Measurements from ENCODE around the gene TNFAIP8. TPM values are rescaled to one million over a fixed set of nuclear protein-coding genes. Genes with fewer than 3 reads are reported as not detected.

The TNFAIP8 gene
- total and polyA plus RNA-seq, 9 of the 15 experiments (the other 6 are each of a cell fraction or from before 2014, with no cell fraction given), result 29.9 to 52.2 (median 44.8) TPM

DNA sequence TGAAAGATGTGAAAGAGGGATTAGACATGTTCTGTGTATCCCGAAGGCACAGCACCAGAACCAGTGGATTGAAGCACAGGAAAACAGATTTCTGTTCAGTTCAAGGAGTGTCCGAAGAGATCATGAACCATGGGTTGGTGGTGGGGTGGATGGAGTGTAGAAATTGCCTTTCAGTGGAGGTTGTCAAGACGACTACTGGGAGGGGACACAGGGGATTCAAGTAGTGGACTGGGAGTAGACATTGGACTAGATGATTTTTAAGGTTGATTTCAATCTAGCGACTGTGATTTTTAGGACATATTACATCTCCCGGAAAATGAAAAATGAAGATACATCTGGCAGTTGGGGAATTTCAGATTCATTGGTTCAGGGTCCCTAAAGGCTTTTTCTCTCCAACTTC lies 35.9 kb upstream of the TNFAIP8 start (continued):
- TF ChIP-seq CHD4 (IDR thresholded peaks at IDR 0.05; ENCODE audit: insufficient read depth, insufficient replicate concordance, low read depth, low read length, poor library complexity, severe bottlenecking) (no peak), IRF2 (CRISPR knock-in tag; IDR thresholded peaks at IDR 0.05) (no peak), MTA2 (IDR thresholded peaks at IDR 0.05; ENCODE audit: low read depth) (no peak), HIVEP1 (CRISPR knock-in tag; IDR thresholded peaks at IDR 0.05) (no peak), BMI1 (IDR thresholded peaks at IDR 0.05; ENCODE audit: low read length) (no peak), ZNF384 (IDR thresholded peaks at IDR 0.05; ENCODE audit: low read depth, low read length) (no peak), SRSF7 (optimal IDR thresholded peaks at IDR 0.05; ENCODE audit: low read depth, low read length) (no peak), RHOXF2B (CRISPR knock-in tag; conservative IDR thresholded peaks at IDR 0.05) (no peak), NBN (IDR thresholded peaks at IDR 0.05; ENCODE audit: low read depth) (no peak), KDM1A (IDR thresholded peaks at IDR 0.05) (peak in 1 of 2 experiments; percentile 39; a peak in 1 of 4 replicates)
- TF ChIP-seq, protein P1, sequence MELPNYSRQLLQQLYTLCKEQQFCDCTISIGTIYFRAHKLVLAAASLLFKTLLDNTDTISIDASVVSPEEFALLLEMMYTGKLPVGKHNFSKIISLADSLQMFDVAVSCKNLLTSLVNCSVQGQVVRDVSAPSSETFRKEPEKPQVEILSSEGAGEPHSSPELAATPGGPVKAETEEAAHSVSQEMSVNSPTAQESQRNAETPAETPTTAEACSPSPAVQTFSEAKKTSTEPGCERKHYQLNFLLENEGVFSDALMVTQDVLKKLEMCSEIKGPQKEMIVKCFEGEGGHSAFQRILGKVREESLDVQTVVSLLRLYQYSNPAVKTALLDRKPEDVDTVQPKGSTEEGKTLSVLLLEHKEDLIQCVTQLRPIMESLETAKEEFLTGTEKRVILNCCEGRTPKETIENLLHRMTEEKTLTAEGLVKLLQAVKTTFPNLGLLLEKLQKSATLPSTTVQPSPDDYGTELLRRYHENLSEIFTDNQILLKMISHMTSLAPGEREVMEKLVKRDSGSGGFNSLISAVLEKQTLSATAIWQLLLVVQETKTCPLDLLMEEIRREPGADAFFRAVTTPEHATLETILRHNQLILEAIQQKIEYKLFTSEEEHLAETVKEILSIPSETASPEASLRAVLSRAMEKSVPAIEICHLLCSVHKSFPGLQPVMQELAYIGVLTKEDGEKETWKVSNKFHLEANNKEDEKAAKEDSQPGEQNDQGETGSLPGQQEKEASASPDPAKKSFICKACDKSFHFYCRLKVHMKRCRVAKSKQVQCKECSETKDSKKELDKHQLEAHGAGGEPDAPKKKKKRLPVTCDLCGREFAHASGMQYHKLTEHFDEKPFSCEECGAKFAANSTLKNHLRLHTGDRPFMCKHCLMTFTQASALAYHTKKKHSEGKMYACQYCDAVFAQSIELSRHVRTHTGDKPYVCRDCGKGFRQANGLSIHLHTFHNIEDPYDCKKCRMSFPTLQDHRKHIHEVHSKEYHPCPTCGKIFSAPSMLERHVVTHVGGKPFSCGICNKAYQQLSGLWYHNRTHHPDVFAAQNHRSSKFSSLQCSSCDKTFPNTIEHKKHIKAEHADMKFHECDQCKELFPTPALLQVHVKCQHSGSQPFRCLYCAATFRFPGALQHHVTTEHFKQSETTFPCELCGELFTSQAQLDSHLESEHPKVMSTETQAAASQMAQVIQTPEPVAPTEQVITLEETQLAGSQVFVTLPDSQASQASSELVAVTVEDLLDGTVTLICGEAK (IDR thresholded peaks at IDR 0.05), result no peak
- TF ChIP-seq, protein P1 (CRISPR knock-in tag; IDR thresholded peaks at IDR 0.05), result no peak
